ENCODE measurements around the gene SLC30A5. TPM values are rescaled to one million over a fixed set of nuclear protein-coding genes. Genes with fewer than 3 reads are reported as not detected.
A peak's percentile ranks its signal among the peaks of the same experiment; 100 is the strongest.

Gene SLC30A5
- polyA plus RNA-seq, 3 donors = 70.2 to 76.5 (median 73.5) TPM

- DNase-seq = no peak
Observed at GRCh38 chr5:69158039-69158438, 64.2 kb downstream of the SLC30A5 start.

DNA sequence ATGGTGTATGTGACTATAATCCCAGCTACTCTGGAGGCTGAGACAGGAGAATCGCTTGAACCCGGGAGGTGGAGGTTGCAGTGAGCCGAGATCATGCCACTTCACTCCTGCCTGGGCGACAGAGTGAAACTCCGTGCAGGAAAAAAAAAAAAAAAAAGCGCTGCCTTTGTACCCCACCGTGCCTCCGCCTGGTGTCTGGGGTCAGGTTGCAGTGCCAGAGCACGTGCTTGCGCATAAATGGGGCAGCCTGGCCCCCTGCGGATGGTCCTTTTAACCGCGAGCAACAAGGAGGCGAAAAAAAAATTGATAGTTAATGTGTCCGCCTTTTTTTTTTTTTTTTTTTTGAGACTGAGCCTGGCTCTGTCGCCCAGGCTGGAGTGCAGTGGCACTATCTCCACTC is 66.8 kb downstream of the SLC30A5 start:
- DNase-seq = no peak

DNA sequence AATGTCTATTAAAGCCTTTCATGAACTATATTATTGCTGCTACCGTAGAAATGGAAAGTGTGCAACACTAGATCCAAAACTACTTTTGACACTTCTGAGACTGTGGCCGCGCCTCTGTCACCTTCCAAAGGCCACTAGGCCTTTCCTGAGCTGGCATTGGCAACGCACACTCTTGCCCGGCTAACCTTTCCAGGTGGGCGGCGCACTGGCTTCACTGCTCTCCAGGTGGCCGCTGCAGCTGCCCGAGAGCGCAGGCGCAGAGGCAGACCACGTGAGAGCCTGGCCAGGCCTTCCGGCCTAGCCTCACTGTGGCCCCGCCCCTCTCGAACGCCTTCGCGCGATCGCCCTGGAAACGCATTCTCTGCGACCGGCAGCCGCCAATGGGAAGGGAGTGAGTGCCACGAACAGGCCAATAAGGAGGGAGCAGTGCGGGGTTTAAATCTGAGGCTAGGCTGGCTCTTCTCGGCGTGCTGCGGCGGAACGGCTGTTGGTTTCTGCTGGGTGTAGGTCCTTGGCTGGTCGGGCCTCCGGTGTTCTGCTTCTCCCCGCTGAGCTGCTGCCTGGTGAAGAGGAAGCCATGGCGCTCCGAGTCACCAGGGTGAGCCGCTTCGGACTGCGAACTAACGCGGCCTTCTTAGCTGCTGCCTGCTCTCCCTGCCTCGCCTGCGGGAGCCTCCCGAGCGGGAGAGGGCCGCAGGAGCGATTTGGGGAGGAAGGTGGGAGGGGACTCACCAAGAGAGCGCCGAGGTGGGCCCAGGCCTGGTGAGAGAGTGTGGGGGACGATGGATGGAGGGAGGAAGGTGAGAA is 73.1 kb downstream of the SLC30A5 start, which contains the start of gene CCNB1:
TSS of gene CCNB1 (plus strand) at position 465 of the 807 bp plus-strand sequence. CDS start at position 578, 113 bp downstream.
- peak; percentile 97 for DNase-seq

DNA sequence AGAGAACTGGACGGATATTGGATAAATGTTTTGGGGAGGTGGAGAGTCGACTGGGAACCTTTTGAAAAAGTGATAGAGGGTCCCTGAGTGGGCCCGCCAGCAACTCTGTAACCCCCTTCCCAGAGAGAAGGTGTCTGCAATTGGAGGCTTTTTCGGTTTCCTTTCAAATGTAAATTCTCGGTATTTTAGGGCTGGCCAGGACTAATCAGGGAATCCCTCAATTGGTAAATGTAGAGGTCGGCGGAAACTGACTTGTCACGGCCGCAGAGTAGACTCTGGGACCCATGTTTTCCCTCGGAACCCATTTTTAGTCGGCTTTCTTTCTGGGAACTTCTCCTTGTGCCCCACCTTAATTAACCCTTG is 73.7 kb downstream of the SLC30A5 start:
- DNase-seq = no peak

- DNase-seq = no peak
Observed at GRCh38 chr5:69167929-69168328, 74.1 kb downstream of the SLC30A5 start.

DNA sequence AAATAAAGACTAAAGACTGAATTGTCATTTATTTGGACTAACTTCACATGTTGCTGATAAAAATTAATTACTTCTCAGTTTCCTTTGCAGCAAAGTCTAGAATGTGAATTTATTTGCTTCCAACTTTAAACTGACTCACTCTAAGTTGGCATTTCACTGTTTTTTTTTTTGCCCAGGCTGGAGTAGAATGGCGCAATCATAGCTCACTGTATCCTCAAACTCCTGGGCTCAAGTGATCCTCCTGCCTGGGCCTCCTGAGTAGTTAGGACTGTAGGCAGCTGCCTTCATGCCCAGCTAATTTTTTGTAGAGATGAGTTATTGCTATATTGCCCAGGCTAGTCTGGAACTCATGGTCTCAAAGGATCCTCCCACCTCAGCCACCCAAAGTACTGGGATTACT is 76.7 kb downstream of the SLC30A5 start:
- no peak for DNase-seq

GRCh38 chr5:69170969-69171368 is 77.2 kb downstream of the SLC30A5 start:
- no peak for DNase-seq

Other genes starting within 250 kb of the SLC30A5 start
- gene CCNB1, start 73.1 kb downstream of the SLC30A5 start, polyA plus RNA-seq (ENCODE audit: insufficient read length in 3 of 3) = 100 to 1,000 TPM in 1 of 3 donors, 10 to 100 TPM in 2; 92.7 to 104 (median 93.2) TPM
- gene CENPH, start 95.6 kb downstream of the SLC30A5 start, polyA plus RNA-seq (ENCODE audit: insufficient read length in 3 of 3) = 10 to 100 TPM; 16.7 to 24.3 (median 22.0) TPM
- 10 to 100 TPM; 37.8 to 41.6 (median 39.4) TPM for gene CDK7, start 140.9 kb downstream of the SLC30A5 start, polyA plus RNA-seq (ENCODE audit: insufficient read length in 3 of 3)
- gene CCDC125, start 238.8 kb downstream of the SLC30A5 start, polyA plus RNA-seq (ENCODE audit: insufficient read length in 3 of 3) = 10 to 100 TPM in 2 of 3 donors, 1 to 10 TPM in 1; 8.5 to 14.9 (median 12.3) TPM